ENCODE data around the gene UBE2S.
"Not testable (repeated sequence)": the region's sequence is repeated elsewhere in the genome, so short reads cannot be mapped to it uniquely, and the experiment has no call there.

UBE2S gene

DNA sequence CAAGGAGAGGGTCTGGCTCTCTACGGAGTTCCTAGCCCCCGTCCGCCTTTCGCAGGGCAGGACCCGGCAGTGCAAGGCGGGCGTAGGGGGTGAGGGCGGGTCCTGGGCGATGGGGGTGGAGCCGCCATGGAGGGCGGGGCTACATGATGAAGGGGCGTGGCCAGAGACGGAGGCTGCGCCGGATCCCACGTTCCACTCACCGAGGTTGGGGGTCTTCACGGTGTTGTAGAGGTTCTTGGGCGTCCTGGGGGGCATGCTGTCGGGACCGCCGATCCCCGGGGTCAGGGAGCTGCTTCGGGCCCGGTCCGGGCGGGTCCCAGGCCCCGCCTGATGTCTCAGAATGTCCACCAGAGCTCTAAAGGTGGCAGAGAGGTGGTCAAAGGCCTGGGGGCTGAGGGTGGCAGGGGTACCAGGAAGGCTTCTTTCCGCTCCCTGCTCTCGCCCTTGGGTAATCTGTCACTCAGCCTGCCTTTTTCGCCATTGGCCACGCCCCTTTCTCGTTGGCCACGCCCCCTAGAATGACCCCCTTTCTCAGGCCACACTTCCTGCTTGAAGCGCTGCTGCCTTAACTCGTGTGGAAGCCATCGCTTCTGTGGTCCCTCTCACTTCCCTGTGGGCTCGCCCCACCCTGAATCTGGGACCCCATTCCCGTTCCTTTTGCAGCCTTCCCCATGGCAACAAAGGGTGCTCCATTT is 33.0 kb upstream of the UBE2S start:
- no peak for DNase-seq (ENCODE audit: low read depth in 3 of 3, low spot score in 1 of 3)

DNA sequence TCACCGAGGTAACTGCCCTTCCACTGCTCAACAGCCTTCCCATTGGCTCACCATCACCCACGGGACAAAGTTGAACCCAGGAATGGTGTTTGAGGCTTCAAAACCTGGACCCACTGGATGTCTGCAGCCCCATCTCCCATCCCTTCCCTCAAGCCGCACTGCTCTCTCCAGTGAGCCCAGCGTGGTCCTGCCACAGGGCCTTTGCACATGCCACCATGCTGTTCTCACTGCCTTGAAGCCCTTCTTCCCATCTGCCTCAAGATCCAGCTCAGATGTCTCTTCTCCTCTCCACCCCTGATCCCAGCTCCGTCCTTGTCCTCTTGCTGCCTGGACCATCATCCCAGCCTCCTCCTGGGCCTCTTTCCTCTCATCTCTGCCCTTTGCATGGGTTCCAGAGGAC is 31.5 kb upstream of the UBE2S start:
- no peak for DNase-seq (ENCODE audit: low read depth in 3 of 3, low spot score in 1 of 3)

DNA sequence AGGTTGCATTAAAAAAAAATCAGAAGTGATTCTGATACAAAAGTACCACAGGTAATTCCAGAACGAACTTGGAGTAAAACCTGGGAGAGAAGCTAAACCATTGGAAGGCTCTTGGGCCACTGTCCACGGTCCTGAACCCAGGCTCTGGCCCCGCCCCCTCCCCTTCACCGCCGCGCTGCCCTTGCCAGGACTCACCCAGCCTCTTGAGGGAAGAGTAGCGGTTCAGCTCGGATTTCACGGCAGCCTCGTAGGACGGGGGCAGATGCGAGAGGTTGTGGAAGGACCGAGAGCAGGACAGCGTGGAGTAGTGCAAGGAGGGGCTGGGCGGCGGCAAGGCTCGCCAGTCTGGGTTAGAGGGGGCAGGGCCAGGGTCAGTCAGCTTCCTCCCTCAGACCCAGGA is 29.8 kb upstream of the UBE2S start:
- no peak for DNase-seq (ENCODE audit: low read depth in 3 of 3, low spot score in 1 of 3)

DNA sequence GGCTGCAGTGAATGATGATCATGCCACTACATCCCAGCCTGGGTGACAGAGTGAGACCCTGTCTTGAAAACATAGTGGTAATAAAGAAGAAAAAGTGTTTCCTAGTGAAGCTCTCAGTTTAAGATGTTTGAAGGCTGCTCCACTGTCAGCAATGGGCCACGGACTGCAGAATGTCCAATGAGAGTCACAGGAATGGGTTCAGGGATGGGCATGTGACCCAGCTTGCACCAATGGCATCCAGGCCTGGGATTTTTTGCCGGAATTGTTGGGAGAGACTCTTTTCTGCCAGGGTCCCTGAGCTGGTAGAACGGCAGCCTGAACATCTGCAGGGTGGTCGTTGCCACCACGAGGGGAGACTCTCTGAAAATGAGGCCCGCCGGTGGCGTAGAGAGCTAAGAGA is 29.3 kb upstream of the UBE2S start:
- no peak for DNase-seq (ENCODE audit: low read depth in 3 of 3, low spot score in 1 of 3)

DNA sequence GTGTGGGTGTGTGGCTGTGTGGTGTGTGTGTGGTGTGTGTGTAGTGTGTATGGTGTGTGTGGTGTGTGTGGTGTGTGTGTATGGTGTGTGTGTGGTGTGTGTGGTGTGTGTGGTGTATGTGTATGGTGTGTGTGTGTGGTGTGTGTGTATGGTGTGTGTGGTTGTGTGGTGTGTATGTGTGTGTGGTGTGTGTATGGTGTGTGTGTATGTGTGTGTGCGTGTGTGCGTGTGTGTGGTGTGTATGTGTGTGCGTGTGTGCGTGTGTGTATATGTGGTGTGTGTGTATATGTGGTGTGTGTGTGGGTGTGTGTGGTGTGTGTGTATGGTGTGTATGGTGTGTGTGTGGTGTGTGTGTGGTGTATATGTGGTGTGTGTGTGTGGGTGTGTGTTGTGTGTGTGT is 27.4 kb upstream of the UBE2S start:
- DNase-seq (ENCODE audit: low read depth in 3 of 3, low spot score in 1 of 3): no peak

DNA sequence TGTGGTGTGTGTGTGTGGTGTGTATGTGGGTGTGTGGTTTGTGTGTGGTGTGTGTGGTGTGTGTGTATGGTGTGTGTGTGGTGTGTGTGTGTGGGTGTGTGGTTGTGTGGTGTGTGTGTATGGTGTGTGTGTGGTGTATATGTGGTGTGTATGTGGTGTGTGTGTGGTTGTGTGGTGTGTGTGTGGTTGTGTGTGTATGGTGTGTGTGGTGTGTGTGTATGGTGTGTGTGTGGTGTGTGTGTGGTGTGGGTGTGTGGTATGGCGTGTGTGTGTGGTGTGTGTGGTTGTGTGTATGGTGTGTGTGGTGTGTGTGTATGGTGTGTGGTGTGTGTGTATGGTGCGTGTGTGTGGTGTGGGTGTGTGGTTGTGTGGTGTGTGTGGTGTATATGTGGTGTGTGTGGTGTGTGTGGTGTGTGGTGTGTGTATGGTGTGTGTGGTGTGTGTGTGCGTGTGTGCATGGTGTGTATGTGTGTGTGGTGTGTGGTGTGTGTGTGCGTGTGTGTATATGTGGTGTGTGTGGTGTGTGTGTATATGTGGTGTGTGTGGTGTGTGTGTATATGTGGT is 26.9 kb upstream of the UBE2S start:
- DNase-seq (ENCODE audit: low read depth in 3 of 3, low spot score in 1 of 3): no peak

DNA sequence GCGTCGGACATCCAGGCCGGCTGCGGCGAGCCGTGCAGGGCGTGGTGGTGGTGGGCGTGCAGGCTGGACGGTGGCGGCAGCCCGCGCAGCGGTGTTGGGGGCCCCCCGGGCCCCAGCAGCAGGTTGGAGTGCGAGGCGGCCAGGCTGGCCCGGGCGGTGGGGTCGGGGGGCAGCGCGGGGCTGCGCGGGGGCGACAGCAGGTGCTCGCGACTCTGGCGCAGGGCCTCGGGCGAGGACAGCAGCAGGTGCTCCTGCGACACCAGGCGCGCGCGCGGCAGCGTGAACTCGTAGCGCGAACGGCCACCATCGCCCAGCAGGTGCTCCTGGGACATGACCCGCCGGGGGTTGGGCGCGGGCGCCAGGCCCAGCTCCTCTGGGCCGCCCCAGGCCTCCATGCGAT is 25.7 kb upstream of the UBE2S start:
- DNase-seq (ENCODE audit: low read depth in 3 of 3, low spot score in 1 of 3): no peak

DNA sequence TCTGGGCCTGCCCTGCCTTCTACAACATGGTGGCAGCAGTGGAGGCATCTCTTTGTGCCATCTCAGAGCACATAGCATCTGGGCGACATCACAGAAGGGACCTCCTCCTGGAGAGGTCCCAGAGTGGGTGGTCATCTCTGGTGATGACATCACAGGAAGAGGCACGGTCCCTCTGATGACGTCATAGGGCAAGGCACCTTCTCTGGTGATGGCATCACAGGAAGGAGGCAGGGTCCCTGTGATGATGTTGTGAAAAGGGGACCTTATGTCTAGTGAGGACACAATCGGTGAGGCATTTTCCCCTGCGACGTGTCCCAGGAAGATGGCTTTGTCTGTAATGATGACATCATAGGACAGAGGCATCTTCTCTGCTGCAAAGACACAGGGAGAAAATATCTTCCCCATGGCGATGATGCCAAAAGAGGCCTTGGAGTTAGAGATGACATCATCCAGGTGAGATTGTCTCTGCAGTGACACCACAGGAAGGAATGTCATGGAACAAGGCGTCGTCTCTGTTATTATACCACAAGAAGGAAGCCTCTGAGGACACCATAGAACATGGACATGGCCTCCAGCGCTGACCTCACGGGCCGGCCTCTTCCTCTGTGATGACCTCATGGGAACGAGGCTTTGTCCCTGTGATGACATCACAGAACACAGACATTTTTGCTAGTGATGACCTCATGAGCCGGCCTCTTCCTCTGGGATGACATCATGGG is 24.8 kb upstream of the UBE2S start:
- DNase-seq (ENCODE audit: low read depth in 3 of 3, low spot score in 1 of 3): no peak

DNA sequence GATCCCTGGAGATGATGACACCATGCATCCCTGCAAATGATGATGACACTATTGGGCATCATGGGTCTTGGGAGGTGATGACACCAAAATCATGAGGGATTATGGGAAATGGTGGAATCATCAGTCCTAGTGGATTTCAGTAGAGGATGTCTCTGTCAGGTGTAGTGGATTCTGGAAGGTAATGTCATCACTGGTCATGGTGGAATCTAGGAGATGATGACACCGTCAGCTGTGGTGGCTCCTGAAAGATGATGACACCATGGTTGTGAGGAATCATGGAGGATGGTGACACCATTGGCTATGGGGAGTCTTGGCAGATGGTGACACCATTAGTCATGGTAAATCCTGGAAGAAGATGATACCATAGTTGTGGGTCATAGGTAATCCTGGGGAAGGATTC is 23.6 kb upstream of the UBE2S start:
- no peak for DNase-seq (ENCODE audit: low read depth in 3 of 3, low spot score in 1 of 3)

DNA sequence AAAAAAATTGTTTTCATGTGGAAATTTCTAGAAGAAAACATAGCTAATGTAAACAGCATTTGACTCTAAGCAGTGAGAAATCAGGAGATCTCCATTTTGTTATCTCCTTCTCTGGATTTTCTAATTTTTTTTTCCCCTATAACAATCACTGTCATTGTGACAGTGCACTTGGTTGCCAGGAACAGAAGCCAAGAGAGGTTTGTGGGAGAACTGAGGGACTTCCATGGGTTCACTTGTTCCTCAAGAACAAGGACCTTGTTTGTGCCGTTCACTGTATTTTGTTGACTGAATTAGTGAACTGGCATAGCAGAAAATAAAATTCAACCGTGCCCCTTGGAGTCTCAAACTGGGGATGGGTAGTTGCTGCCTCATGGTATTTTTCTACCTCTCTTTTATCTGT is 18.5 kb upstream of the UBE2S start:
- DNase-seq (ENCODE audit: low read depth in 3 of 3, low spot score in 1 of 3): no peak

DNA sequence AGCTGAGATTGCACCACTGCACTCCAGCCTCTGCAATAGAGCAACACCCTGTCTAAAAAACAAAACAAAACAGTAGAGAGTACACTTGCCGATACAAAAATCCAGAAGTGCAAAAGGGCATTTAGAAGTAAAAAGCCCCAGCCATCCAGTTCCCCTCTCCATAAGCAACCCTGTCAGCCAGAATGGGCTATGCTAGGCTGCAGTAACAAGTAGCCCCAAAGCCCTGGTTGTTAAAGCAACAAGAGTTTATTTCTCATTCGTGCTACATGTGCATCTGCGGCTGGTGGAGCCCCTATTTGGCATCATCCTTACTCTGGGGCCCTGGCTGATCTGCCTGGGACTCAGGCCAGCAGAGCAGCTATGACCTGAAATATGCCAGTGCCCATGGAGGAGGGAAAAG is 16.9 kb upstream of the UBE2S start:
- DNase-seq (ENCODE audit: low read depth in 3 of 3, low spot score in 1 of 3): no peak

DNA sequence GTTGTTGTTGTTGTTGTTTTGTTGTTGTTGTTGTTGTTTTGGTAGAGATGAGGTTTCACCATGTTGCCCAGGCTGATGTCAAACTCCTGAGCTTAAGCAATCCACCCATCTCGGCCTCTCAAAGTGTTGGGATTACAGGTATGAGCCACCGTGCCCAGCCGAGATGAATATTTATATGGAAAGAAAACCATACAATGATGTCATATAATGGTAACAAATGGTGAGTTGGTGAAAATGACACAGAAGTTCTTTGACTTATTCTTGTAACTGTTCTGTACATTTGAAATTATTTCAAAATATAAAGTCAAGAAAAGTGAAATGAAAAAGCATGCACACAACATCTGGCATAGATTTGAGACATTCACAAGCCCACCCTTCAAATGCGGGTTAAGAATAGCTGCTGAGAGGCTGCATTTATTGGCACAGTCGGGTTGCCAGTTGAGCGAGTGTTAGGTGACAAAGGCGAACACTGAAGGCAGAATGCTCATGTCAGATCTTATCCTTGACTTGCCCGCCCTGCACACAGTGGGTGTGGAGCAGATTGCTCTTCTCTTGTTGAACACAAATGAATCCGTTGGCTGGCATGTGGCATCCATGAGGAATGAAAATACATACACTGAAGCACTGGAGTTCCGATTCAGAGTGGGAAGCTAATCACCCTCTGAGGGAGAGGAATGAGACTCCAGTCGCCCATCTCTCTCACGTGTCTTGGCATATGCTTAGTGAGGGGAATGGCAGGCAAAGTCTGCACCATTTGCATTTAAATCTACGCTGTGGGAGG is 15.8 kb upstream of the UBE2S start:
- no peak for DNase-seq (ENCODE audit: low read depth in 3 of 3, low spot score in 1 of 3)

DNA sequence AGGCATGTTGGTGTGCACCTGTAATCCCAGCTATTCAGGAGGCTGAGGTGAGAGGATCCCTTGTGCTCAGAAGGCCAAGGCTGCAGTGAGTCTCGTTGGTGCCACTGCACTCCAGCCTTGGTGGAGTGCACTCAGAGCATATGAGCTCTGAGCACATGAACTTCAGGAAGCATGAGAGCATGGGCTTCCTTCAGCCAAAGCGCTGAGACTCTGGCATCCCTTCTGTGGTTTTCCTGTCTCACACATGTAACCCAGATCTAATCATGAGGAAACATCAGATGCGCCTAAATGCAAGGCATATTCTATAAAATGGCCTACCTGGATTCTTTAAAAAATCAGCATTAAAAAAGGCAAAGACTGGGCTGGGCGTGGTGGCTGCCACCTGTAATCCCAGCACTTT is 13.7 kb upstream of the UBE2S start:
- DNase-seq (ENCODE audit: low read depth in 3 of 3, low spot score in 1 of 3): not testable (repeated sequence)

DNA sequence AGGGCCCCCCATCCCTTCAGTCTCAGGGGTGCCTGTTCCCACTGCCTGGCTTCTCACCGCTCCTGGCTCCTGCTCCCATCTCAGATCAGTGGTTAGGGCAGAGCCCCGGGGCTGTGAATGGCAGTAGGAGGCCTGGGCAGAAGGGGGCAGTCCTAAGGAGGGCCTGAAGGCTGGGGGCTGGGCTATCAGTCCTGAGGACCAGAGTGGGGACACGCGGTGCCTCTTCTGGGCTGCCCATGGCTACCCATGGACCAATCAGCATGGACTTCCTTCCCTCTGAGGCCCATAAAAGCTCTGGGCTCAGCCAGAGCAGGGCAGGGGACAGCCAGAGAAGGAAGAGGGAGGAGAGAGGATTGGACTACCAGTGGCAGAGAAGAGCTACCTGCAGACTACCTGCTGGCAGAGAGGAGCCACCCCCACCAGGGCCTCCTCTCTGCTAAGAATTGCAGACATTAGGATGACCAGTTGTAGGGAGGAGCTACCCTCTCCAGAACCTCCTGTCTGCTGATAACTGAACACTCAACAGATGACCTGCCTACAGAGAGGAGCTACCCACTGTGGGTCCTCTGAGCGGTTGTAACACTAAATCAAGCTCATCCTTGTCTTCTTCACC is 12.1 kb upstream of the UBE2S start:
- no peak for DNase-seq (ENCODE audit: low read depth in 3 of 3, low spot score in 1 of 3)

DNA sequence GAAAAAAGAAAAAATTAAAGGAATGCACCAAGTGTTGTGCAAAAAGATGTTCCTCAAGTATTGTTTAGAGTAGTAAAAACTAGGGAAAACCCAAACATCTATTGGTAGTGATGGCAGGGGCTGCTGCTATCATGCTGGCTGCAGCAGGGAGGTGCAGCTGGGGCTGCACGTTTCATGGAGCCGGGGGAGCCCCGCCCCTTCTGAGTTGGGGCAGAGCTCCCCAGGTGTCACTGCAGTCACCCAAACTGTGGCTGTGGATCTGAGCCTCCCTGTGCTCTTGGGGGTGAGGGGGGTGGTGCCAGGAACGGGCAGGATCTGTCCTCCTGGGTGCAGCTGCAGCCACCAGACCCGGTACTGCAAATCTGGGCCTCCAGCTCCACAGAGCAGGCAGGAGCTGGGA is 11.5 kb upstream of the UBE2S start:
- no peak for DNase-seq (ENCODE audit: low read depth in 3 of 3, low spot score in 1 of 3)

DNA sequence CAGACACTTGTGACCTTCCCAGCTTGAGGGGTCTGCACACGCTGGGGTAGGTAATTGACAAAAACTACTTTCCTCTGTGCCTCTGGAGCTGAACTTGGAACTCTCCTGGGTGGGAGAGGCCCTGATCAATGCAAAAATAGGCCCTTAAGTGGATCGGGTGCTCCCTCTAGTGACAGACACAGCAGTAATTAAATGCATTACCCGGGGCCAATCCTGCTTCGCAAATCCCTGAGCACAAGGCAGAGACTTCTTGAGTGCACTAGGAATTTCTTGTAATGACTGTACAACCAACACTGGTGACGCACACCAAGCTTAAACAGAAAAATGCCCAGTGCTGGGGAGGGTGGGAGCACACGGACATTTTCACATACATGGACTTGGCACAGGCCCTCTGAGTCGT is 10.6 kb upstream of the UBE2S start:
- no peak for DNase-seq (ENCODE audit: low read depth in 3 of 3, low spot score in 1 of 3)

DNA sequence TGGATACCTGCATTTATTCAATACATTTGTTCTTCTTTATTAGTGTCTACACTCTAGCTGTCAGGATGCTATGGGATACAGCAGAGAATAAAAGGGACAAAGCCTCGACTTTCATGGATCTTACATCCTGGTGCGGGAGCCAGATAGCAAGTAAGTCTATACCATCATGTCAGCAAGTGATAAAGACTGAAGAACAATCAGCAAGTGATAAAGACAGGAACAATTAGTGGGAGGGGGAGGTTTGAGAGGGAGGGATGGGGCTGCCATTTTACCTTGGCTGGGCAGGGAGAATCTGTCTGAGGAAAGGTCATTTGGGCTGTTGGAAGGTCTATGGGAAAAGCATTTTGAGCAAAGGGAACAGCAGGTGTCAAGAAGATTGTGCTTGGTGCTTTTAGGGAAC is 2.6 kb upstream of the UBE2S start:
- no peak for DNase-seq (ENCODE audit: low read depth in 3 of 3, low spot score in 1 of 3)

DNA sequence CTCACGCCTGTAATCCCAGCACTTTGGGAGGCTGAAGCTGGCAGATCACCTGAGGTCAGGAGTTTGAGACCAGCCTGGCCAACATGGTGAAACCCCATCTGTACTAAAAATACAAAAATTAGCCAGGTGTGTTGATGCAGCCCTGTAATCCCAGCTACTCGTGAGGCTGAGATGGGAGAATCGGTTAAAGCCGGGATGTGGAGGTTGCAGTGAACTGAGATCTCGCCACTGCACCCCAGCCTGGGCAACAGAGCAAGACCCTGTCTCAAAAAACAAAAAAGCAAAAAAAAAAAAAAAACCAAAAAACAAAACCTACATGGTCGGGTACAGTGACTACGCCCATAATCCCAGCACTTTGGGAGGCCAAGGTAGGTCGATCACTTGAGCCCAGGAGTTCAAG is 1.6 kb upstream of the UBE2S start:
- not testable (repeated sequence) for DNase-seq (ENCODE audit: low read depth in 3 of 3, low spot score in 1 of 3)

DNA sequence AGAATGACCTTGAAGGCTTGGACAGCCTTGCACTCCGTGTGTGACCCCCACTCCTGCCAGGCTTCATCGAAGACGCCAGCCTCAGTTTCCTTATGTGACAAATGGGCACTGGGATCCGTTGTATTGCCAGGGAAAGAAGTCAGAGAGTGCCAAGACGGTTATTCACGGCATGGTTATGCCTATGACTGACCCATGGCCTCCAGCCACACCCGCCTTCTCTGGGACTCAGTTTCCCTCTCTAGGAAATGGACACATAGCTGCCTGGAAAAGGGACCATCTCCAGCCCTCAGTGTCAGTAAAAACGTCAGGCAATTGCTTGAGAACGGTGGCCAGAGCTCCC is 915 bp upstream of the UBE2S start:
- no peak for DNase-seq (ENCODE audit: low read depth in 3 of 3, low spot score in 1 of 3)

DNA sequence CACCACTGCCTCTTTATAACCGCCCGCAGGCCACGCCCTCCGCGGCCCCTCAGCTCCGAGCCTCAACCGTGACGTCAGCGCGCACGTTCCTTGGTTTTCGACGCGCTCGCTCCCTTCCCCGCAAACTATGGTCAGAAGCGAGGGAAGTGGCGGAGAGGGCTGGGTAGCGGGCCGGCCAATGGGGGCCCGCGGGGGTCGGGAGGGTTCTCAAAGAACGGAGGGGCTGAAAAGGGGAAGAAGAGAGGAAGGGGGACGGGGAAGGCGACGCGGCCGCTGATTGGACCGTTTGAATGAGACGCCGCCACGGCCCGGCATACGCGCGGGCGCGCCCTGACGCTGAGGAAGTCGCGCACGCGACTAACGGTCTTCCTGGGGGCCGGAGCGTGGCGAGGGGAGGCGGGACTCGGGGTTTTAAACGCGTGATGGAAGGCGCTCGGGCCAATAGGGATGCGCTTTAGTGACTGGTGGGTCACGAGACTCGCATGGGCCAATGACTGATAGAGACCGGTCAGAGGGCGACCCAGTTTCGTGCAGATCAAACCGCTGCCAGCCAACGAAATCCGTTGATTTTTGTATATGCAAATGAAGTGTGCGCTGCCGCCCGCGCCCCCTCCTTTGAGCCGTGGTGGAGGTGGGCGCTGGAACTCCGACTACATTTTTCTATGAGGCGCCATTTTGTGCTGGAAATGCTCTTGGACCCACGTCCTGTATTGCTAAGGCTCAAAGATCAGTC is 378 bp upstream of the UBE2S start:
- peak; percentile 92 to 94 (median 93) for DNase-seq (ENCODE audit: low read depth in 3 of 3, low spot score in 1 of 3)

Data from stimulated activated CD4-positive, alpha-beta T cell treated with anti-CD3 and anti-CD28 coated beads, TNF-alpha, amount 100 ng/mL, for 1 hour (primary cell).